ENCODE data around the gene NKAIN2.

The NKAIN2 gene

GRCh38 chr6:123925350-123925749 lies 121.7 kb downstream of the NKAIN2 start:
- no peak for TF ChIP-seq Cebpa-rat (IDR thresholded peaks at IDR 0.05)
- Histone ChIP-seq H3K27ac (no peak overlapping the region), H3K36me3 (no peaks in the 10 kb centered on the region), H3K4me1 (no peaks in the 10 kb centered on the region), H3K4me3 (no peak overlapping the region), H4K20me1 (no peaks in the 10 kb centered on the region), H3K4me2 (no peak overlapping the region), H3K9me3 (replicated peaks in 1 of 11) (no peaks in the 10 kb centered on the region), H3K27me3 (no peaks in the 10 kb centered on the region), H3K9ac (no peak overlapping the region)

GRCh38 chr6:123925842-123926399 lies 122.3 kb downstream of the NKAIN2 start:
- H3K27me3 ChIP-seq = no peaks in the 10 kb centered on the region
- no peaks in the 10 kb centered on the region for H3K4me1 ChIP-seq
- H3K9me3 ChIP-seq (replicated peaks in 1 of 11) = no peaks in the 10 kb centered on the region
- H3K36me3 ChIP-seq = no peaks in the 10 kb centered on the region
- H4K20me1 ChIP-seq = no peaks in the 10 kb centered on the region
- H3K9ac ChIP-seq = no peak overlapping the region
- H3K4me3 ChIP-seq = no peak overlapping the region
- TF ChIP-seq Cebpa-rat (IDR thresholded peaks at IDR 0.05) = no peak
- no peak overlapping the region for H3K4me2 ChIP-seq
- H3K27ac ChIP-seq = no peak overlapping the region

DNA sequence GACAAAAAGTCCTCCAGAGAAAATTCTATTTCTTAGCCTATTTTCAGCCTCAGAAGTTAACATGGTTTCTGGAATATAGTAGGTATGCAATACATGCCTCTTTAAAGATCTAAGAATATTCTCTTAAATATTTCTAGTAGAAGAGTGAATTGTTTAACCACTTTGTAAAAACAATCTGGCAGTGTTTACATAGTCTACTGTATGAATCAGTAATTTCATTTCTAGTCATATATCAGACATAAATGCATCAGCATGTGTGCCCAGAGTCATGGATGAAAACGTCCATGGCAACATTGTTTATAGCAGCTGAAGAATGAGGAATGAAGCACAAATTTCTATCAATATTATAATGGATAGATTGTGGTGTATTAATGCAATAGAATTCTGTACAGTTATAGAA lies 124.9 kb downstream of the NKAIN2 start:
- no peak overlapping the region for H3K9ac ChIP-seq
- no peak for TF ChIP-seq Cebpa-rat (IDR thresholded peaks at IDR 0.05)
- no peak overlapping the region for H3K4me2 ChIP-seq
- H4K20me1 ChIP-seq = no peaks in the 10 kb centered on the region
- H3K4me1 ChIP-seq = no peaks in the 10 kb centered on the region
- no peaks in the 10 kb centered on the region for H3K36me3 ChIP-seq
- no peak overlapping the region for H3K27ac ChIP-seq
- H3K9me3 ChIP-seq (replicated peaks in 1 of 11) = no peaks in the 10 kb centered on the region
- H3K4me3 ChIP-seq = no peak overlapping the region
- no peaks in the 10 kb centered on the region for H3K27me3 ChIP-seq

- no peak for TF ChIP-seq Cebpa-rat (IDR thresholded peaks at IDR 0.05)
- H3K4me3 ChIP-seq = no peak overlapping the region
- H3K36me3 ChIP-seq = no peaks in the 10 kb centered on the region
Observed at GRCh38 chr6:123931928-123932327, 128.3 kb downstream of the NKAIN2 start.

GRCh38 chr6:123940551-123940950 lies 136.9 kb downstream of the NKAIN2 start:
- no peak overlapping the region for H3K9ac ChIP-seq
- H3K36me3 ChIP-seq = no peaks in the 10 kb centered on the region
- no peak overlapping the region for H3K27ac ChIP-seq
- H3K4me1 ChIP-seq = no peaks in the 10 kb centered on the region
- H3K27me3 ChIP-seq = no peaks in the 10 kb centered on the region
- TF ChIP-seq Cebpa-rat (IDR thresholded peaks at IDR 0.05) = no peak
- H4K20me1 ChIP-seq = no peaks in the 10 kb centered on the region
- H3K4me3 ChIP-seq = no peak overlapping the region
- H3K9me3 ChIP-seq (replicated peaks in 1 of 11) = no peaks in the 10 kb centered on the region
- no peak overlapping the region for H3K4me2 ChIP-seq

More at GRCh38 chr6:123931928-123932327, 128.3 kb downstream of the NKAIN2 start:
- Histone ChIP-seq H3K4me1 (no peaks in the 10 kb centered on the region), H3K9ac (no peak overlapping the region), H3K9me3 (replicated peaks in 1 of 11) (no peaks in the 10 kb centered on the region), H4K20me1 (no peaks in the 10 kb centered on the region), H3K27me3 (no peaks in the 10 kb centered on the region), H3K4me2 (no peak overlapping the region), H3K27ac (no peak overlapping the region)

GRCh38 chr6:123941855-123942254 lies 138.2 kb downstream of the NKAIN2 start:
- no peak for TF ChIP-seq Cebpa-rat (IDR thresholded peaks at IDR 0.05)
- H3K4me2 ChIP-seq = no peak overlapping the region
- no peaks in the 10 kb centered on the region for H3K27me3 ChIP-seq
- no peak overlapping the region for H3K27ac ChIP-seq
- no peaks in the 10 kb centered on the region for H3K36me3 ChIP-seq
- no peaks in the 10 kb centered on the region for H3K4me1 ChIP-seq
- no peak overlapping the region for H3K9ac ChIP-seq
- H4K20me1 ChIP-seq = no peaks in the 10 kb centered on the region
- no peak overlapping the region for H3K4me3 ChIP-seq
- no peaks in the 10 kb centered on the region for H3K9me3 ChIP-seq (replicated peaks in 1 of 11)

- no peak overlapping the region for H3K27ac ChIP-seq
- H3K9ac ChIP-seq = no peak overlapping the region
- no peak for TF ChIP-seq Cebpa-rat (IDR thresholded peaks at IDR 0.05)
Observed at GRCh38 chr6:123945386-123945785, 141.7 kb downstream of the NKAIN2 start.

DNA sequence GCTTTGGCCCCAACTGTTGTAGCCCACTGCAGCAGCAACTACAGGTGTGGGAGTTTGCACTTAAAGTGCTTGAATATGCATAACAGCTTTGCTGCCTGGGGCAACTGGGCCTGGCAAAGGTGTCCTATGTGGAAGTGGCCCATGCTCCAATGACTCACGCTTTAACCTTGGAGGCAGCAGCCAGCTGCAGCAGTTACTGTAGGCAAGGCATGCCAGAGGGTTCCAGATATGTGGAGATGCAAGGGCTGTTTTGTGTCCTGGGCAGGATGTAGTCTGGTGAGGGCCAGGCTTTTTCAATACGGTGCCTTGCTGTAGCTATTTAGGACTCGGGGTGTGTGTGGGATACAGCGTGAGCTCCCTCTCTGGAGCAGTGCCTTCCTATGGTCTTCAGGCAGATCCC lies 150.3 kb downstream of the NKAIN2 start:
- no peak for TF ChIP-seq Cebpa-rat (IDR thresholded peaks at IDR 0.05)
- Histone ChIP-seq H3K27ac (no peak overlapping the region), H3K4me3 (no peak overlapping the region), H3K9me3 (replicated peaks in 1 of 11) (peaks cover 2 to 21% (median 12%) of the 10 kb centered on the region in 11 experiments; a peak in 13 of 22 replicates), H3K36me3 (no peaks in the 10 kb centered on the region), H3K9ac (no peak overlapping the region), H3K4me1 (no peaks in the 10 kb centered on the region), H3K4me2 (no peak overlapping the region), H4K20me1 (no peaks in the 10 kb centered on the region), H3K27me3 (no peaks in the 10 kb centered on the region)

More at GRCh38 chr6:123945386-123945785, 141.7 kb downstream of the NKAIN2 start:
- Histone ChIP-seq H3K27me3 (no peaks in the 10 kb centered on the region), H4K20me1 (no peaks in the 10 kb centered on the region), H3K4me3 (no peak overlapping the region), H3K36me3 (no peaks in the 10 kb centered on the region), H3K4me2 (no peak overlapping the region), H3K9me3 (replicated peaks in 1 of 11) (peaks cover 0 to 9% (median 5%) of the 10 kb centered on the region in 11 experiments; a peak in 6 of 22 replicates), H3K4me1 (no peaks in the 10 kb centered on the region)

- Histone ChIP-seq H3K27ac (no peak overlapping the region), H3K4me1 (no peaks in the 10 kb centered on the region), H3K4me3 (no peak overlapping the region), H4K20me1 (no peaks in the 10 kb centered on the region), H3K4me2 (no peak overlapping the region), H3K27me3 (no peaks in the 10 kb centered on the region), H3K36me3 (no peaks in the 10 kb centered on the region), H3K9ac (no peak overlapping the region), H3K9me3 (replicated peaks in 1 of 11) (peaks cover 0 to 21% (median 10%) of the 10 kb centered on the region in 11 experiments; a peak in 13 of 22 replicates)
- TF ChIP-seq Cebpa-rat (IDR thresholded peaks at IDR 0.05) = no peak
Observed at GRCh38 chr6:123956492-123957139, 153.0 kb downstream of the NKAIN2 start.

DNA sequence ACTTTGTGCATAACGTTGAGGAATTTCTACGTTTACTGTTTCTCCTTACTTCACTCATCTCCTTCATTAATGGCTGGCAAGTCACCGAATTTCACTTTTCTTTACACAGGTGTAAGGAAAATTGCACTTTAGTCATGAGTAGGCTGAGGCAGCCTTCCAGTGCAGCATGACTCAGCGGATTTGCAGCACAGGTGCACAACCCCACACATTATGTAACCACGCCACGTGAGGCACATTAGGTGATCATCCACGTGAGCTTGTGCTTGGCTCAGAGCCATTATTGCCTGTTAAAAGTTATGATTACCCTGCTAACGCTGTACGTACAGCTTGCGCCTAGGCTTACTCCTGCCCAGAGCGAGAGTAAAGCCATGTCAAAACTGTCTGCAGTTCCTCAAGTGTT lies 158.8 kb downstream of the NKAIN2 start:
- H3K4me3 ChIP-seq = no peak overlapping the region
- no peaks in the 10 kb centered on the region for H3K4me1 ChIP-seq
- H3K9me3 ChIP-seq (replicated peaks in 1 of 11) = no peaks in the 10 kb centered on the region
- no peaks in the 10 kb centered on the region for H3K36me3 ChIP-seq
- H3K4me2 ChIP-seq = no peak overlapping the region
- no peak overlapping the region for H3K27ac ChIP-seq
- no peak for TF ChIP-seq Cebpa-rat (IDR thresholded peaks at IDR 0.05)
- H3K9ac ChIP-seq = no peak overlapping the region
- H4K20me1 ChIP-seq = no peaks in the 10 kb centered on the region
- no peaks in the 10 kb centered on the region for H3K27me3 ChIP-seq
